Lung (tissue), 12 donors: ENCODE data around the gene LSM2. TPM values are rescaled to one million over a fixed set of nuclear protein-coding genes. Genes with fewer than 3 reads are reported as not detected.
"Not testable (repeated sequence)": the region's sequence is repeated elsewhere in the genome, so short reads cannot be mapped to it uniquely, and the experiment has no call there.

Experiments used
- ATAC-seq: fragments of 200-7000 bp; cut with Tn5 transposase; one replicate; pipeline ENCODE4 v1.9.1; 2020; ENCODE audit warnings: moderate number of reproducible peaks; ENCODE audit not compliant: insufficient read depth, low FRiP score
- DNase-seq, 3 donors: peaks; one replicate each; pipeline ENCODE4 v3.0.0-alpha.2; 2013 to 2017
- H3K27ac ChIP-seq, 2 donors: one replicate each; pipeline ENCODE4 v1.5.1; 2013; ENCODE audit warnings: mild to moderate bottlenecking in 2 of 2, moderate library complexity in 2 of 2, control low read depth in 1 of 2, inconsistent platforms in 1 of 2, low read depth in 1 of 2, low read length in 1 of 2
- H3K27me3 ChIP-seq, 3 donors: one replicate each; pipeline ENCODE4 v1.5.1; 2013; ENCODE audit warnings: low read length in 2 of 3; ENCODE audit not compliant: control insufficient read depth in 3 of 3, insufficient read depth in 3 of 3
- H3K36me3 ChIP-seq, 4 donors: one replicate each; pipeline ENCODE4 v1.5.1; 2013; ENCODE audit warnings: low read length in 4 of 4, mild to moderate bottlenecking in 1 of 4, moderate library complexity in 1 of 4; ENCODE audit not compliant: control insufficient read depth in 4 of 4, insufficient read depth in 4 of 4
- H3K4me1 ChIP-seq, 5 donors: one replicate each; pipeline ENCODE4 v1.5.1; 2013; ENCODE audit warnings: low read length in 5 of 5, mild to moderate bottlenecking in 2 of 5, moderate library complexity in 1 of 5; ENCODE audit not compliant: control insufficient read depth in 5 of 5, insufficient read depth in 5 of 5
- H3K4me3 ChIP-seq: one replicate; pipeline ENCODE4 v1.5.1; 2013; ENCODE audit warnings: mild to moderate bottlenecking, control low read depth, moderate library complexity
- H3K9ac ChIP-seq, 2 donors: one replicate each; pipeline ENCODE4 v1.5.1; 2013; ENCODE audit warnings: low read length in 2 of 2, control low read depth in 1 of 2; ENCODE audit not compliant: insufficient read depth in 1 of 2
- H3K9me3 ChIP-seq, 4 donors: one replicate each; pipeline ENCODE4 v1.5.1; 2013; ENCODE audit warnings: low read length in 3 of 4, mild to moderate bottlenecking in 1 of 4, moderate library complexity in 1 of 4; ENCODE audit not compliant: control insufficient read depth in 4 of 4, insufficient read depth in 3 of 4
- CTCF ChIP-seq: IDR thresholded peaks from 2 replicates; pipeline ENCODE4 v1.5.1; 2012; ENCODE audit warnings: mild to moderate bottlenecking; ENCODE audit errors: control extremely low read depth, extremely low read depth
- WGBS, 2 donors: extraction: QIAGEN DNeasy Blood & Tissue Kit; methylation state at CpG; one replicate each; pipeline ENCODE4 v1.1.7; 2013; 5-methylcytosine and 5-hydroxymethylcytosine counted together
- polyA plus RNA-seq, 2 donors: library from polyadenylated mRNA; stranded (reverse); fragments of 200-250 nt; gene quantifications; one replicate each; pipeline ENCODE4 v1.2.1, GENCODE V29; 2013
- total RNA-seq, 2 donors: library from RNA; depleted of rRNA in 1 of 2; stranded (reverse); fragments of >200 nt in 1 of 2; gene quantifications; one replicate each; pipeline ENCODE4 v1.2.1, GENCODE V29; 2014 to 2021
- donor health status: control.
- donor health status: control.
- donor health status: Bipolar disorder and iron deficiency.
- donor health status: healthy.
- donor health status: DM: yes; HTN: yes; CAD: no.

Gene LSM2
- total and polyA plus RNA-seq, 4 donors, result 22.0 to 66.7 (median 45.7) TPM

- WGBS, 2 donors, result 57 to 72% methylated on average over 4 of the region's 4 CpGs
- no peak for TF ChIP-seq CTCF
- Histone ChIP-seq H3K36me3 (no peaks in the 10 kb centered on the region), H3K27ac (peak overlapping the region in 1 of 2 donors; percentile 76), H3K4me3 (no peak overlapping the region), H3K4me1 (peaks cover 2 to 28% (median 9%) of the 10 kb centered on the region in 5 donors), H3K9me3 (no peaks in the 10 kb centered on the region), H3K27me3 (no peaks in the 10 kb centered on the region), H3K9ac (no peak overlapping the region)
- ATAC-seq (no peak), DNase-seq (no peak)
These were observed 18.8 kb upstream of the LSM2 start for GRCh38 chr6:31825553-31825952.

GRCh38 chr6:31823592-31824196 is 16.9 kb upstream of the LSM2 start:
- WGBS, 2 donors, result 61 to 77% methylated on average over 9 of the region's 9 CpGs
- H3K9ac ChIP-seq, result not testable (repeated sequence)
- H3K4me1 ChIP-seq, result peaks cover 5 to 28% (median 9%) of the 10 kb centered on the region in 5 donors

GRCh38 chr6:31822036-31822821 is 15.5 kb upstream of the LSM2 start:
- DNase-seq, result peak; percentile 78 to 81 (median 81)
- no peaks in the 10 kb centered on the region for H3K27me3 ChIP-seq
- no peaks in the 10 kb centered on the region for H3K9me3 ChIP-seq
- WGBS, 2 donors, result 1 to 4% methylated on average over 22 to 25 of the region's 25 CpGs
- H3K4me1 ChIP-seq, result peaks cover 6 to 34% (median 9%) of the 10 kb centered on the region in 5 donors
- peak overlapping the region; percentile 60 to 94 for H3K9ac ChIP-seq
- peak overlapping the region; percentile 92 to 98 for H3K27ac ChIP-seq
- H3K36me3 ChIP-seq, result no peaks in the 10 kb centered on the region
- no peak for TF ChIP-seq CTCF
- H3K4me3 ChIP-seq, result peak overlapping the region; percentile 12
- ATAC-seq, result peak; percentile 60

More at GRCh38 chr6:31823592-31824196, 16.9 kb upstream of the LSM2 start:
- not testable (repeated sequence) for H3K27me3 ChIP-seq, DNase-seq, H3K9me3 ChIP-seq, ATAC-seq, H3K36me3 ChIP-seq, H3K4me3 ChIP-seq
- peak overlapping the region in 1 of 2 donors; percentile 62 for H3K27ac ChIP-seq

- ATAC-seq, result peak; percentile 66
- H3K9ac ChIP-seq, result peak overlapping the region; percentile 40 to 65
- peaks cover 6 to 29% (median 9%) of the 10 kb centered on the region in 5 donors for H3K4me1 ChIP-seq
- peak overlapping the region; percentile 0 for H3K4me3 ChIP-seq
- WGBS, 2 donors, result 4% methylated on average over 39 of the region's 39 CpGs
- H3K27me3 ChIP-seq, result no peaks in the 10 kb centered on the region
- peak overlapping the region; percentile 67 to 88 for H3K27ac ChIP-seq
- no peaks in the 10 kb centered on the region for H3K36me3 ChIP-seq
- H3K9me3 ChIP-seq, result no peaks in the 10 kb centered on the region
- no peak for TF ChIP-seq CTCF
- DNase-seq, result peak; percentile 59 to 78 (median 75)
These were observed 14.7 kb upstream of the LSM2 start for GRCh38 chr6:31821301-31822035.

- not testable (repeated sequence) for H3K36me3 ChIP-seq, DNase-seq, H3K4me3 ChIP-seq, ATAC-seq, H3K9me3 ChIP-seq, H3K9ac ChIP-seq, H3K27me3 ChIP-seq
- 92 to 95% methylated on average over 9 to 10 of the region's 10 CpGs for WGBS, 2 donors
- peak overlapping the region in 1 of 2 donors; percentile 67 for H3K27ac ChIP-seq
- peaks cover under 1 to 18% (median 6%) of the 10 kb centered on the region in 5 donors for H3K4me1 ChIP-seq
These were observed 13.6 kb upstream of the LSM2 start for GRCh38 chr6:31820399-31820798.
